GM20000 (cell line): ENCODE data around the gene C2CD3.

ENCODE experiments used
- DNase-seq: peaks from one replicate; pipeline ENCODE4 v3.0.0; 2012; ENCODE audit warnings: low spot score
- CTCF ChIP-seq: IDR thresholded peaks from 2 replicates; pipeline ENCODE4 v1.5.1; 2012; ENCODE audit warnings: mild to moderate bottlenecking, control low read depth; ENCODE audit errors: extremely low read depth, missing control alignments

The C2CD3 gene

GRCh38 chr11:73972620-73973449 lies 198.0 kb downstream of the C2CD3 start:
- no peak for TF ChIP-seq CTCF
- no peak for DNase-seq

GRCh38 chr11:73972187-73972586 lies 198.6 kb downstream of the C2CD3 start:
- TF ChIP-seq CTCF, result no peak
- no peak for DNase-seq

- no peak for TF ChIP-seq CTCF
- DNase-seq, result no peak
These were observed 199.6 kb downstream of the C2CD3 start for GRCh38 chr11:73971175-73971719.

- no peak for DNase-seq
- TF ChIP-seq CTCF, result no peak
These were observed 200.6 kb downstream of the C2CD3 start for GRCh38 chr11:73969991-73970800.

- no peak for TF ChIP-seq CTCF
- no peak for DNase-seq
These were observed 201.7 kb downstream of the C2CD3 start for GRCh38 chr11:73969091-73969490.

GRCh38 chr11:73968356-73968966 lies 202.3 kb downstream of the C2CD3 start:
- TF ChIP-seq CTCF, result no peak
- no peak for DNase-seq
